Gastrocnemius medialis (tissue), 4 donors: ENCODE data around the gene MUC2. TPM values are rescaled to one million over a fixed set of nuclear protein-coding genes. Genes with fewer than 3 reads are reported as not detected.

Experiments
- ATAC-seq, 2 donors: fragments of 150-250 bp; one replicate each; pipeline ENCODE4 v1.9.1; 2016
- DNase-seq, 2 donors: peaks; one replicate each; pipeline ENCODE4 v3.0.0-alpha.2; 2019
- H3K27ac ChIP-seq, 4 donors: fragments of 200-600 bp; sonication (generic); 1 replicate in 1 of 4; 2 replicates in 3 of 4; pipeline ENCODE4 v1.5.1; 2016 to 2018; ENCODE audit warnings: mild to moderate bottlenecking in 2 of 4, moderate library complexity in 1 of 4
- H3K27me3 ChIP-seq, 3 donors: fragments of 200-600 bp; sonication (generic) in 2 of 3; 1 replicate in 1 of 3; 2 replicates in 2 of 3; pipeline versions ENCODE4 v1.5.1 to v1.6.0; 2016 to 2019; ENCODE audit warnings: mild to moderate bottlenecking in 1 of 3, moderate library complexity in 1 of 3
- H3K36me3 ChIP-seq, 2 donors: fragments of 200-600 bp; sonication (generic) in 1 of 2; one replicate each; pipeline ENCODE4 v1.5.1; 2017 to 2018
- H3K4me1 ChIP-seq, 2 donors: fragments of 200-600 bp; sonication (generic) in 1 of 2; one replicate each; pipeline ENCODE4 v1.5.1; 2016 to 2017; ENCODE audit warnings: mild to moderate bottlenecking in 2 of 2
- H3K4me3 ChIP-seq, 4 donors: fragments of 200-600 bp; sonication (generic) in 3 of 4; 1 replicate in 1 of 4; 2 replicates in 3 of 4; pipeline ENCODE4 v1.5.1; 2016 to 2019; ENCODE audit warnings: mild to moderate bottlenecking in 2 of 4
- H3K9me3 ChIP-seq, 3 donors: fragments of 200-600 bp; sonication (generic) in 2 of 3; 1 replicate in 1 of 3; 2 replicates in 2 of 3; pipeline ENCODE4 v1.5.1; 2016 to 2019
- CTCF ChIP-seq, 5 experiments: fragments of 450-650 bp in 3 of 5; fragments of 200-600 bp in 2 of 5; sonication (generic) in 2 of 5; IDR thresholded peaks in 4 of 5; conservative IDR thresholded peaks in 1 of 5; 1 replicate in 4 of 5; 2 replicates in 1 of 5; pipeline ENCODE4 v1.5.1; 2016 to 2019; ENCODE audit warnings: antibody characterized with exemption in 5 of 5, mild to moderate bottlenecking in 3 of 5, moderate library complexity in 3 of 5
- POLR2A ChIP-seq, 2 donors: fragments of 450-650 bp; IDR thresholded peaks; one replicate each; pipeline ENCODE4 v1.6.1; 2017; ENCODE audit warnings: antibody characterized with exemption in 2 of 2, mild to moderate bottlenecking in 2 of 2, moderate library complexity in 2 of 2
- in situ Hi-C, 4 donors: fragments of 200-750 bp; cut with MboI; loops; one replicate each; pipeline versions ENCODE4 v1.15.0 to v1.8.0; 2017; ENCODE audit warnings: low sequenced_read_pairs in 4 of 4
- intact Hi-C: fragments of 100-400 bp; cut with DNase I; formaldehyde crosslinking; loops from one replicate; pipeline ENCODE4 v1.15.1; 2023; ENCODE audit warnings: low total_unique reads
- total RNA-seq, 4 donors: library from RNA; depleted of rRNA; stranded (reverse); fragments of >200 nt; gene quantifications; one replicate each; pipeline versions ENCODE4 v1.1.0 to v1.2.3, GENCODE V29; 2016

Gene MUC2
- total RNA-seq, 4 donors from 2014 or later: 0.90 TPM; not detected in 3

GRCh38 chr11:1103401-1104360 lies 29.0 kb downstream of the MUC2 start:
- H3K4me1 ChIP-seq: no peaks in the 10 kb centered on the region
- H3K27ac ChIP-seq: no peak overlapping the region
- intact Hi-C loops: no loop called here
- no peak for TF ChIP-seq POLR2A (IDR thresholded peaks at IDR 0.05)
- TF ChIP-seq CTCF (IDR thresholded peaks at IDR 0.05 in 4 of 5, conservative IDR thresholded peaks at IDR 0.05 in 1 of 5): no peak
- ATAC-seq (peak in 1 of 2 donors; percentile 12), DNase-seq (no peak)
- no peaks in the 10 kb centered on the region for H3K9me3 ChIP-seq
- no peak overlapping the region for H3K4me3 ChIP-seq
- in situ Hi-C loops: no loop called here
- H3K36me3 ChIP-seq: no peaks in the 10 kb centered on the region
- H3K27me3 ChIP-seq: peaks cover 0 to 10% (median 2%) of the 10 kb centered on the region in 3 donors

GRCh38 chr11:1104411-1105182 lies 29.9 kb downstream of the MUC2 start:
- DNase-seq (no peak), ATAC-seq (no peak)
- no peak overlapping the region for H3K27ac ChIP-seq
- intact Hi-C loops: no loop called here
- H3K27me3 ChIP-seq: peaks cover 0 to 17% (median 2%) of the 10 kb centered on the region in 3 donors
- in situ Hi-C loops: no loop called here
- TF ChIP-seq CTCF (IDR thresholded peaks at IDR 0.05 in 4 of 5, conservative IDR thresholded peaks at IDR 0.05 in 1 of 5) (no peak), POLR2A (IDR thresholded peaks at IDR 0.05) (no peak)
- no peaks in the 10 kb centered on the region for H3K9me3 ChIP-seq
- no peaks in the 10 kb centered on the region for H3K4me1 ChIP-seq
- H3K36me3 ChIP-seq: no peaks in the 10 kb centered on the region
- no peak overlapping the region for H3K4me3 ChIP-seq

- H3K4me1 ChIP-seq: no peaks in the 10 kb centered on the region
- no peaks in the 10 kb centered on the region for H3K36me3 ChIP-seq
- peaks cover 0 to 19% (median 2%) of the 10 kb centered on the region in 3 donors for H3K27me3 ChIP-seq
- no peak for TF ChIP-seq CTCF (IDR thresholded peaks at IDR 0.05 in 4 of 5, conservative IDR thresholded peaks at IDR 0.05 in 1 of 5)
- TF ChIP-seq POLR2A (IDR thresholded peaks at IDR 0.05): no peak
- H3K9me3 ChIP-seq: no peaks in the 10 kb centered on the region
- intact Hi-C loops (no loop called here), in situ Hi-C loops (no loop called here)
- no peak for DNase-seq
- no peak overlapping the region for H3K27ac ChIP-seq
- ATAC-seq: no peak
- no peak overlapping the region for H3K4me3 ChIP-seq
These were observed 30.5 kb downstream of the MUC2 start for GRCh38 chr11:1105183-1105565.

- intact Hi-C loops: no loop called here
- no peaks in the 10 kb centered on the region for H3K9me3 ChIP-seq
- no peaks in the 10 kb centered on the region for H3K4me1 ChIP-seq
- H3K36me3 ChIP-seq: no peaks in the 10 kb centered on the region
- ATAC-seq (no peak), DNase-seq (no peak)
- H3K4me3 ChIP-seq: no peak overlapping the region
- H3K27ac ChIP-seq: no peak overlapping the region
- H3K27me3 ChIP-seq: peaks cover 0 to 19% (median 2%) of the 10 kb centered on the region in 3 donors
- no peak for TF ChIP-seq POLR2A (IDR thresholded peaks at IDR 0.05)
- TF ChIP-seq CTCF (IDR thresholded peaks at IDR 0.05 in 4 of 5, conservative IDR thresholded peaks at IDR 0.05 in 1 of 5): no peak
- in situ Hi-C loops: no loop called here
These were observed 31.7 kb downstream of the MUC2 start for GRCh38 chr11:1106387-1106786.
